SK-N-SH (cell line): ENCODE results near the gene SLCO4A1.

Experiments
- RAD21 ChIP-seq: IDR thresholded peaks from 2 replicates; pipeline ENCODE4 v1.6.1; 2012; ENCODE audit warnings: mild to moderate bottlenecking, low read length
- TF ChIP-seq, protein P1 (sequence below): fragments of 200-600 bp; sonication (generic); IDR thresholded peaks from 2 replicates; pipeline ENCODE4 v1.6.1; 2017; ENCODE audit warnings: antibody characterized with exemption, mild to moderate bottlenecking, moderate library complexity
- TF ChIP-seq, protein P2 (sequence below): IDR thresholded peaks from 2 replicates; pipeline ENCODE4 v1.6.1; 2012; ENCODE audit warnings: mild to moderate bottlenecking, low read depth, low read length, moderate library complexity

GRCh38 chr20:62635852-62636251 lies 6.5 kb upstream of the SLCO4A1 start:
- TF ChIP-seq, protein P1, sequence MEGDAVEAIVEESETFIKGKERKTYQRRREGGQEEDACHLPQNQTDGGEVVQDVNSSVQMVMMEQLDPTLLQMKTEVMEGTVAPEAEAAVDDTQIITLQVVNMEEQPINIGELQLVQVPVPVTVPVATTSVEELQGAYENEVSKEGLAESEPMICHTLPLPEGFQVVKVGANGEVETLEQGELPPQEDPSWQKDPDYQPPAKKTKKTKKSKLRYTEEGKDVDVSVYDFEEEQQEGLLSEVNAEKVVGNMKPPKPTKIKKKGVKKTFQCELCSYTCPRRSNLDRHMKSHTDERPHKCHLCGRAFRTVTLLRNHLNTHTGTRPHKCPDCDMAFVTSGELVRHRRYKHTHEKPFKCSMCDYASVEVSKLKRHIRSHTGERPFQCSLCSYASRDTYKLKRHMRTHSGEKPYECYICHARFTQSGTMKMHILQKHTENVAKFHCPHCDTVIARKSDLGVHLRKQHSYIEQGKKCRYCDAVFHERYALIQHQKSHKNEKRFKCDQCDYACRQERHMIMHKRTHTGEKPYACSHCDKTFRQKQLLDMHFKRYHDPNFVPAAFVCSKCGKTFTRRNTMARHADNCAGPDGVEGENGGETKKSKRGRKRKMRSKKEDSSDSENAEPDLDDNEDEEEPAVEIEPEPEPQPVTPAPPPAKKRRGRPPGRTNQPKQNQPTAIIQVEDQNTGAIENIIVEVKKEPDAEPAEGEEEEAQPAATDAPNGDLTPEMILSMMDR: no peak
- TF ChIP-seq, protein P2, sequence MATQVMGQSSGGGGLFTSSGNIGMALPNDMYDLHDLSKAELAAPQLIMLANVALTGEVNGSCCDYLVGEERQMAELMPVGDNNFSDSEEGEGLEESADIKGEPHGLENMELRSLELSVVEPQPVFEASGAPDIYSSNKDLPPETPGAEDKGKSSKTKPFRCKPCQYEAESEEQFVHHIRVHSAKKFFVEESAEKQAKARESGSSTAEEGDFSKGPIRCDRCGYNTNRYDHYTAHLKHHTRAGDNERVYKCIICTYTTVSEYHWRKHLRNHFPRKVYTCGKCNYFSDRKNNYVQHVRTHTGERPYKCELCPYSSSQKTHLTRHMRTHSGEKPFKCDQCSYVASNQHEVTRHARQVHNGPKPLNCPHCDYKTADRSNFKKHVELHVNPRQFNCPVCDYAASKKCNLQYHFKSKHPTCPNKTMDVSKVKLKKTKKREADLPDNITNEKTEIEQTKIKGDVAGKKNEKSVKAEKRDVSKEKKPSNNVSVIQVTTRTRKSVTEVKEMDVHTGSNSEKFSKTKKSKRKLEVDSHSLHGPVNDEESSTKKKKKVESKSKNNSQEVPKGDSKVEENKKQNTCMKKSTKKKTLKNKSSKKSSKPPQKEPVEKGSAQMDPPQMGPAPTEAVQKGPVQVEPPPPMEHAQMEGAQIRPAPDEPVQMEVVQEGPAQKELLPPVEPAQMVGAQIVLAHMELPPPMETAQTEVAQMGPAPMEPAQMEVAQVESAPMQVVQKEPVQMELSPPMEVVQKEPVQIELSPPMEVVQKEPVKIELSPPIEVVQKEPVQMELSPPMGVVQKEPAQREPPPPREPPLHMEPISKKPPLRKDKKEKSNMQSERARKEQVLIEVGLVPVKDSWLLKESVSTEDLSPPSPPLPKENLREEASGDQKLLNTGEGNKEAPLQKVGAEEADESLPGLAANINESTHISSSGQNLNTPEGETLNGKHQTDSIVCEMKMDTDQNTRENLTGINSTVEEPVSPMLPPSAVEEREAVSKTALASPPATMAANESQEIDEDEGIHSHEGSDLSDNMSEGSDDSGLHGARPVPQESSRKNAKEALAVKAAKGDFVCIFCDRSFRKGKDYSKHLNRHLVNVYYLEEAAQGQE: no peak
- TF ChIP-seq RAD21: no peak
